Renal pelvis (tissue), 4 donors: ENCODE results near the gene CRISPLD2. TPM values are rescaled to one million over a fixed set of nuclear protein-coding genes. Genes with fewer than 3 reads are reported as not detected.
"Not testable (repeated sequence)": the region's sequence is repeated elsewhere in the genome, so short reads cannot be mapped to it uniquely, and the experiment has no call there.

Source experiments
- DNase-seq: peaks from one replicate; pipeline ENCODE4 v3.0.0-alpha.2; 2013
- polyA plus RNA-seq, 3 donors: library from polyadenylated mRNA; unstranded; fragments of 120-200 nt; gene quantifications; one replicate each; pipeline ENCODE4 v1.2.1, GENCODE V29; 2013; ENCODE audit not compliant: insufficient read length in 3 of 3

The CRISPLD2 gene
- polyA plus RNA-seq, 3 donors: 7.0 to 7.3 (median 7.3) TPM

DNA sequence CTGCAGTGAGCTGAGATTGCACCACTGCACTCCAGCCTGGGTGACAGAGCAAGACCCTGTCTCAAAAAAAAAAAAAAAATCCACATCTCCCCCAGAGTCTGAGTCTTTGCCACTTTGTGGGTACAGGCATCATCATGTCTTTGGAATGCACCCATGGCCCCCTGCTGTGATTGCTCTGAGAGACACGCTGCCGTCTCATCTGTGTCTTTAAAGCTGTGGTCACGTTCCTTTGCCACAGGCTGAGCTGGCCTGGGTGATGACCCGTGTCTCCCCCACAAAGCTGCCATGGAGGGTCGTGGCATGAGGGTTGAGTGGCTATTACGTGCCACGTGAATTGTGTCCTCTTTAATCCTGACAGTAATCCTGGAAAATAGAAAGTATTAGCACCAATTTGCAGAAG, 20.2 kb downstream of the CRISPLD2 start:
- no peak for DNase-seq

DNA sequence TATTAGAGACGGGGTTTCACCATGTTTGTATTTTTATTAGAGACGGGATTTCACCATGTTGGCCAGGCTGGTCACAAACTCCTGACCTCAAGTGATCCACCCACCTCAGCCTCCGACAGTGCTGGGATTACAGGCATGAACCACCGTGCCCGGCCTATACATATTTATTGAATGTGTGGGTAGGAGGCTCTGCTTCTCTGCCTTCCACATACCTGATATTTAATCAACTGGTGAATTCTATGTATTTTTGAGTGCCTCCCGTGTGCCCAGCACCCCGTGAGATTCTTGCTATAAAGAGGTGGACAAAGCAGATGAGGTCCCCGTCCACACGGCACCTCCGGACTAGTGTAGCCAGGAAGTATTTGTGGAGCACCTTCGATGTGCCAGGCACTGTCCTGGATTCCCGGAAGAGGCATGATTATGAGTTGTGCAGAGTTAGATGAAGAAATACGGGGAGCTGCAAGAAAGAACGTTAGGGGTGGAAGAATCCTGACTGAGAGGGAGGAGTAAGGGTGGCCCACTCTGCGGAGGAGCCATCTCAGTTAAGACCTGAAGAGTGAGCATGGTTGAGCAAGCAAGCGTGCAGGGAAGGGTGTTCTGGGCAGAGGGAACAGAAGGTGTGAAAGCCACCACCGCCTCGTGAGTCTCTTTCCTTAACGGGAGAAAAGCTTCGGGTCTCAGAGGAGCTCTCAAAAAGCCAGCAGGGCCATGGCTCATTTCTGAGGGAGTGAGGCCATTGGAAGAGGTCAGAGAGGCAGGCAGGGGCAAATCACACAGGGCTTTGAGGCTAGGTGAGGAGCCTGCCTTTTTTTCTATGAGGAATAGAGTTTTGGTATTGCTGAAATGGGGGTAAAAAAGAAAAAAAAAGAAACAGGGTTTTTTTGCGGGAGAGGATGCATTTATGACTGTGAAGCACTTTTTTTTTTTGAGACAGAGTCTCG, 21.2 kb downstream of the CRISPLD2 start:
- DNase-seq: no peak

DNA sequence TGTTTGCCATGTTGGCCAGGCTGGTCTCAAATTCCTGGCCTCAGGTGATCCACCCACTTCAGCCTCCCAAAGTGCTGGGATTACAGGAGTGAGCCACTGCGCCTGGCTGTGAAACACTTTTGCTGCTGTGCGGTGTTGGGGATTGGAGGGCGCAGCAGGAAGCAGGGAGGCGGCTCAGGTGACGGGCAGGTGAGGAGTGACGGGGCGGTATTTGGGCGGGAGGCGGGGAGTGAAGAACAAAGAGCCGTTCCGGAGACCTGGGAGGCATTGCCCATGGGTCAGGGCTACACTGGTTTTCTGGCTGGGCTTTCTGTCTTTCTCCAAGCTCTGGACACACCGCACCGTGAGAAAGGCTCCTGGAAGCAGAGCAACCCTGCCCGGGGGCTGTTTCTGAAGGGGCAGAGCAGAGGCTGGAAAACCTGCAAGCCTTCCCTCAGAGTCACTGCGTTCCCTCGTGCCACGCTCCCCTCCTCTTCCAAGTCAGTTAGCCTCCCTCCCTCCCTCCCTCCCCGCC, 22.1 kb downstream of the CRISPLD2 start:
- no peak for DNase-seq

DNA sequence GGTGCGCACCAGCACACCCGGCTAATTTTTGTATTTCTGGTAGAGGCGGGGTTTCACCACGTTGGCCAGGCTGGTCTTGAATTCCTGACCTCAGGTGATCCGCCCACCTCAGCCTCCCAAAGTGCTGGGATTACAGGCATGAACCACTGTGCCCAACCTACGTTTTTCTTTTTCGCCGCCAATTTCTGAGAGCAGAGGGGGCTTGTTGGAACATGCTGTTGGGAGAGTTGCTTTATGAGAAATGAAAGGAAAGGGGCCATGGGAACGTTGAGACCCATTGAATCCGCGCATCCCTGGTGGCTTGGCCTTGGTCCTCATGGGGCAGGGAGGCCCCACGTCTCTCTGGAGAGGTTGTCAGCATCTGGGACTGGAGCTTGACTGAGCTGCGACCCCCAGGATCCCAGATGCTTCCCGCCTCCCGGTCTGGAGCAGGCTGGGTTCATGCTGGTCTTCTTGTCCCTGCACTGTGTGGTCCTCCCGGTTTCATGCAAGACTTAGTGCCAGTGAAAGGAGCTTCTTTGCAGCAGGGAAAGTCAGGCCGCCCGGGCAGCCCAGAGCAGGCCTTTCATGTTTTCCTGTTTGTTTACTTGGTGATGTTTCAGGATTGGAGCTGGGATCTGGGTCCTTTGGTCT, 22.8 kb downstream of the CRISPLD2 start:
- no peak for DNase-seq

DNA sequence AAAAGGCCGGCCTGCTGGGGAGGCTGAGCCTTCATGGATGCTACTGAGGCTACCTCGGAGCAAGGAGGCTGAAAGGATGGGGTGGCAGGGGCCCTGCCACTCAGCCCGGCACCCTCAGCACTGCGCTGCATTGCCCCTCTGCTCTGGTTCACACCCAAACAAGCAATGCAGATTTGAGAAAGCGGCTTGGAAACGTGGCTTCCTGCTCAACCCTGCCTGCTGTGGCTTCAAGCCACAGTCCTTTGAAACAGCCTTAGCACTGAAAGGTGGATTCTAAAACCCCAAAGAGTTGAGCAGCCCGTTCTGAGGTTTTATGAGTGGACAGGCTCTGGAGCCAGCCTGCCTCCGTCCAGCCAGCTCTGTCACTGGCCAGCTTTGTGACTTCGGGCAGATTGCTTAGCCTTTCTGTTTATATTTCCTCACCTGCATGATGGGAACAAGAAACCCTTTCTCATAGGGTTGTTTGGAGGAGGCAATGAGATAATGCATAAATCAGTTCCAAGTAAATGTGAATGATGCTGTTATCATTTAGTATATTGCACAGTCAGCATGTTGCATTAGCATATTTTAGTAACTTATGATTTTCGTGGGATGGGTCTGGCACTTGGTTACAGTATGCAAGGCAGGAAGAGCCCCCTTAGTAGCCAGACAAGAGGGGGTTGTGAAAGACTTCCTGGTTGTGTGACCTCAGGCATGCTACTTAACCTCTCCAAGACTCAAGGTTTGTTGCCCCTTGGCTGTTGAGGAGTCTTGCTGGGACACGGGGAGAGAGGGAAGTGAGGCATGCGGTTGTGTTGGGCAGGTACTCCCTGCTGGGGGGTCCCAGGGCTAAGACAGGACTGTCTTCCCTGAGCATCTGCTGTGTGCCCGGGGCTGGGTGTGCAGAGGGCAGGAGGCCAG, 23.6 kb downstream of the CRISPLD2 start:
- no peak for DNase-seq

DNA sequence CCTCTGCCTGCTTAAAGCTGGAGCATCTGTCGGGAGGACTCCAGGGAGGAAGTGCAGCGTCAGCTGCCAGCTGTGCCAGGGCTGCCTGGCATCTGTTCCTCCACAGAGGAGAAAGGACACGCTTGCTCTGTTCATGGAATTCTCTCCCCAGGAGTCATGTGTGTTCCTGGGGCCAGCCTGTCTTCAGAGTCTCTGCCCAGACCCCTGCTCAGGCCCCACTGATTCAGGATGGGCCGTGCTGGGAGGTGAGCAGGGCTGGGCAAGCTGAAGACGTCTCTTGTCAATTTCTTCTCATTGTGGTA, 24.2 kb downstream of the CRISPLD2 start:
- no peak for DNase-seq

DNA sequence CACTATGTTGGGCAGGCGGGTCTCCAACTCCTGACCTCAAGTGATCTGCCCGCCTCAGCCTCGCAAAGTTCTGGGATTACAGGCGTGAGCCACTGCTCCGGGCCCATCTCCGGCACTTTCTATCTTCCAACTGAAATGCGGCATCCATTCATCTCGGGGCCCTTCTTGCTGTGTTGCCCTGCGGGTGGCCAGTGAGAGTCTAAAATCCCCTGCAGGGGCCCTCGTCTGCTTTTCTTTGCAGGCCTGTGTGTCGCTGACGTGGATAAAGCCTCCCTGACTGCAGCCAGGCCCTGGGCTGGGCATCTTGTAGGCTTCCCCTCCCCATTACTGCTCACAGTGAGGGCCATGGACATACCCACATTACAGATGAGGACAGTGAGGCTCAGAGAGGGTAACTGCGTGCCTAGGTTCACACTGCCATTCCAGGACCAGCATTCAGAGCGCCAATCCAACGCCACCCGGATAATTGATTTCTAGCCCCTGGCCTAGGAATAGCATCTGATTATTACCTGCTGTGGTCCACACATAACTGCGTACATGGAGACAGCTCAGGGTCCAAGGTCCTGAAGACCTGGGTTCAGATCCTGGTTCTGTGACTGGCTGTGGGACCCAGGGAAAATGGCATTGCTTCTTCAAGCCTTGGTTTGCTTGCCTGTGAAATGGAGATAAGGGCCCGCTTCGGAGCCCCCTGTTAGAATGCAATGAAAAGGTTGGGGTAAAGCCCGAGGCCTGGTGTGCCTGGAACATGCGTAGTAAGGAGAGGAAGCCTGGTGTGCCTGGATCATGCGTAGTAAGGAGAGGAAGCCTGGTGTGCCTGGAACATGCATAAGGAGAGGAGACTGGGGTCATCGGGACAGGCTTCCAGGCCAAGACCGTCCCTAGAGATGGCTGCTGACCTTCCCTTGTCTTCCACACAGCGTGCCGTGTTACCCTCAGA, 25.0 kb downstream of the CRISPLD2 start:
- no peak for DNase-seq

DNA sequence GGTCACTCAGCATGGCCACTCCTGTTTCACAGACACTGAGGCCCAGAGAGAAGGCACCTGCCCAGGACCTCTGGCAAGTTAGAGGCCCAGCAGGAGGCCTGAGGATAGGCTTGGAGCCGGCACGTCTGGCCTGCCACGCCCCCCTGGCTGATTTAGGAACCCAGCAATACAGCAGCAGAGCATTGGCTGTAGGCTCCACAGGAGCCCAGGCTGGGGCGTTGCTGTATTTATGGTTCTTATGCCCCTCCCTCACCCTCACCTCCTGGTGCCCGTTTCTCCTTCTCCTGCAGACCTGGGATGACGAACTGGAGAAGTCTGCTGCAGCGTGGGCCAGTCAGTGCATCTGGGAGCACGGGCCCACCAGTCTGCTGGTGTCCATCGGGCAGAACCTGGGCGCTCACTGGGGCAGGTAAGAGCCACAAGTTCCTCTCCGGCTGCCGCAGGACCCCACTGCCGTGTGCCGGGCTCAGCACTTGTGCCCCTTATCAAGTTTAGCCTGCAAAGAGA, 25.8 kb downstream of the CRISPLD2 start:
- no peak for DNase-seq

DNA sequence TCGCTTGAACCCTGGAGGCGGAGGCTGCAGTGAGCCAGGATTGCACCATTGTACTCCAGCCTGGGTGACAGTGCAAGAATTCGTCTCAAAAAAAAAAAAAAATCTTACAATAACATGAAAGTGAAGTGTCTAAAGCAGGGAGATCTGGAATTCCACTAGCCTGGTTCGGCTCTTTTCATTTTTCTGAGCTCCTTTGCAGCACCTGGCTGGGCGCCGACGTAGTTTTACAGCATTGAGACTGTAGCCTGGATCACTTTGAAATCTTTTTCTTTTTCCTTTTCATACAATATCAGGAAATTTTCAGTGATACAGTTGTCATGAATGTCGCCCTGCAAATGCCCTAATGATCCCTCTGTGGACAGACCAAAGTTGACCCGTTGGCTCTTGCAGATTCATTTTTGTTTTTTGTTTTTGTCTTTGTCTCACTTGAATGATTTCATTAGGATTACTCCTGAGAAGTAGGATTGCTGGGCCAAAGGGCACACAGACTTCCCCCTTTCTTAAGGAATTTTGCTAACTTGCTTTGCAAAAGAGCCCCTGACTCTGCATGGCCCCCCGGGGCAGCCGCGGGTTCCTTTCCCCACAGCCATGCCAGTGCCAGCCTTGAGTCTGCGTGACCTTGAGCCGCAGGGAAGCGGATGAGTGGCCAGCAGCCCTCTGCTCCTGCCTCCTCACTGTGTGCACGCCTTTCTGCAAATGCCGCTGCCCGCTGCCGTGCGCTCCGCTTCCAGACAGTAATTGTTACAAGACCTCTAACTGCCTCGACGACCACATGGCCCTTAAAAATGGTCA, 28.0 kb downstream of the CRISPLD2 start:
- no peak for DNase-seq

DNA sequence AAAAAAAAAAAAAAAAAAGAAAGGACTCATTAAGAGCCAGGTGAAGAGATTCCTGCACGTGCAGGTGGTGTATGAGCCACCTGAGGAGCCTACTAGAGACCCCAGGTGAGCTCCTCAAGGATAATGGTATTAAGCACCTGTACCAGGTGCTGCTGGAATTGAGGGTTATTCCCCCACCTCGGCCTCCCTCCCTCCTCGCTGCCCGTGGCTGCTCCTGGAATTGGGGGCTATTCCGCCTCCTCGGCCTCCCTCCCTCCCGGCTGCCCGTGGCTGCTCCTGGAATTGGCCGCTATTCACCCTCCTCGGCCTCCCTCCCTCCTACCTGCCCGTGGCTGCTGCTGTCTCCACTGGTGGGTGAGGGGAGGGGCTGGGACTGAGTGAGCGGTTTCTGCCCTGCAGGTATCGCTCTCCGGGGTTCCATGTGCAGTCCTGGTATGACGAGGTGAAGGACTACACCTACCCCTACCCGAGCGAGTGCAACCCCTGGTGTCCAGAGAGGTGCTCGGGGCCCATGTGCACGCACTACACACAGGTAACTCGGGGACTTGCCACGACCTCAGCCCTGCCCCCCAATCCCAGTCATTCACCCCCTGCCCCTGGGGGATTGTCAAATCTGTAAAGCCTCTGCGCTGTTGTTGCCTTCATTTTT, 29.3 kb downstream of the CRISPLD2 start:
- DNase-seq: no peak

DNA sequence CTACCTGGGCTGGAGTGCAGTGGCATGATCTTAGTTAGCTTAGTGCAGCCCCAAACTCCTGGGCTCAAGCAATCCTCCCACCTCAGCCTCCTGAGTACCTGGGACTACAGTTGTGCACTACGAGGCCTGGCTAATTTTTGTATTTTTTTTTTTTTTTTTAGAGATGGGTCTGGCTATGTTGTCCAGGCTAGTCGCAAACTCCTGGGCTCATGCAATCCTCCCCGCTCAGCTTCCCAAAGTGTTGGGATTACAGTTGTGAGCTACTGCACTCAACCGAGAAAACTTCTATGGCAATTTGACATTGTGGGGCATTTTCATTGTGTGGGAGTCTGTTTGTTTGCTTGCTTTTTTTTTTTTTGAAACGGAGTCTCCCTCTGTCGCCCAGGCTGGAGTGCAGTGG, 30.0 kb downstream of the CRISPLD2 start:
- no peak for DNase-seq

DNA sequence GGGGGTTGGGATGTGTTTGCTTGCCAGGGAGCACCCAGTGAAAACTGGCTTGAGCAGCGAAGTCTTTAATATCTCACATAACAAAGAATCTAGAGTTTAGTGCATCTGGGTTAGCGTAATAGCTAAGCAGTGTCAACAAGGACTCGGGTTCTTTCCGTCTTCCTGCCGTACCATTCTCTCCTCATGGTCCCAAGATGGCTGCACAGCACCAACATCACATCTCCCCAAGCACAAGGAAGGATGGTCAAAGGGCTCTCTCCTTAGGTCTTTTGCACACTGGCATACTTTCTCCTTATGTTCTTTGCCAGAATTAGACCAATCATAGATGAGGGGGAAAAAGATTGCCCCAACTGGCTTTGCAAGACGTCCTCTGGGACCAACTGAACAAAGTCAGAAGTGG, 30.9 kb downstream of the CRISPLD2 start:
- DNase-seq: no peak

DNA sequence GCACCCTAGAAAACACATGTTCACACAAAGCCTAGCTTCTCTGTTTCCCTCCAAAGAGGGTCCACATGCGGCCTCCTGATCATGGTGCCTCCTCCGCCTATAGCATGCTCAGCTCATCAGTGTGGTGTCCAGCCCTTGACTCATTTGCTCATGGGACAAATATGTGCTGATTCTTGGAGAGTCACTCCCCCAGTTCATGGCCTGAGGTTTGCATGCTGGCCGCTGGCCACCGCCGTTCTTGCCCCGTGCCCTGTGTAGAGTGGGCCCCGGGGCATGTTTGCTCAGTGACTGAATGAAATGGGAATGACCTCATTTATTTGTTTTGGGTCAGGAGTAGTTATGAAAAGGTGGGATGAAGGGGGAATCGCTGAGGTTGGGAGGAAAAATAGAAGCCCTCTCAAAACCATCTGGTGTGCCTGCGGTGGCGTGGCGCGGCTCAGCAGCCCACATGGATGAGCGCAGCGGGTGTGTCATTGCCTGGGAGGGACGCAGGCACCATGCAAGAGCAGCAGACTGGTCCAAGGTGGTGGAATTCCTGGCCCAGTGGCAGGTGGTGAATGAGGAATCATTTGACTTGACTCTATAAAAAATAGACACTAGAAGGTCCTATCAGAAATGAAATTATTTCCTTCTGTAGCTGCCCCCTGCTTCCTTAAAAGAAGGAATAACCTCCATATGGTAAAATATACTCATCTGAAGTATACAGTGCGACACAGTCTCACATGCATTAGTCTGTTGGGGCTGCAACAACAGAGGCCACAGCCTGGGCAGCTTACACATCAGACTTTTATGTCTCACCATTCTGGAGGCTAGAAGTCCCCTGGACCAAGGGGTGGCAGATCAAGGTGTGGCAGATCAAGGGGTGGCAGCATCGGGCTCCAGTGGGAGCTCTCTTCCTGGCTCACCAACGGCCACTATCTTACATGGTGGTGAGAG, 31.7 kb downstream of the CRISPLD2 start:
- DNase-seq: no peak

DNA sequence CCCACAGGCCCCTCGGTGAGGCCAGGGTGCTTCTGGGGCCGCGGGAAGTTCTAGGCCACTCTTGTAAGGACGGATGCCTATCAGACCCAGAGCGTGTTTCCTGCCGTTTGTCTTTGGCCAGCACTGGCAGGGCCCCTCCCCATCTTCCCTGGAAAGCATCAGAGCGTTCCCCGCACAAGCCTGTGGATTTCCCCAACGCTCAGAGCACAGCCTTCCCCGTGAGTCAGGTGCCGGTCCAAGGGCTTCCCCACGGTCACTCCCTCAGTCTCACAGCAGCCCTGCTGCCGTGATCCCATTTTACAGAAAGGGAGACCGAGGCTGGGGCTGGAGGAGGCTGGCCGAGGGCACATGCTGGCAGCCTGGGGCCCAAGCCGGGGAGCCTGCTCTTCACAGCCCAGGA, 33.7 kb downstream of the CRISPLD2 start:
- DNase-seq: no peak

DNA sequence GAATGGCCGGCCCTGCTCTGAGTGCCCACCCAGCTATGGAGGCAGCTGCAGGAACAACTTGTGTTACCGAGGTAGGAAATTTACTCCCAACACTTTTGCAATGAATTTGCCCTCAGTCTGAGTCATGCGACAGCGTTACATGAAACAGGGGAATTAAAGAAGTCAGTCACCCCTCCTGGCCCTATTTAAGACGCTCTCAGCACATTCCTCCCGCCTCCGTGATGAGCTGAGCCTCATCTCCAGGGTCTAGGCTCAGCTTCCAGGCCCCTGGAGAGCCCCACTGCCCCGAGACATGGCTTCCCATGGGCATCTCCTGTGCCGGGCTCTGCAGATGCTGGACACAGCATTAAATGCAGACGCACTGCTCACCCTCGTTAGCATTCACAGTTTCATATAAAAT, 35.0 kb downstream of the CRISPLD2 start:
- DNase-seq: no peak

DNA sequence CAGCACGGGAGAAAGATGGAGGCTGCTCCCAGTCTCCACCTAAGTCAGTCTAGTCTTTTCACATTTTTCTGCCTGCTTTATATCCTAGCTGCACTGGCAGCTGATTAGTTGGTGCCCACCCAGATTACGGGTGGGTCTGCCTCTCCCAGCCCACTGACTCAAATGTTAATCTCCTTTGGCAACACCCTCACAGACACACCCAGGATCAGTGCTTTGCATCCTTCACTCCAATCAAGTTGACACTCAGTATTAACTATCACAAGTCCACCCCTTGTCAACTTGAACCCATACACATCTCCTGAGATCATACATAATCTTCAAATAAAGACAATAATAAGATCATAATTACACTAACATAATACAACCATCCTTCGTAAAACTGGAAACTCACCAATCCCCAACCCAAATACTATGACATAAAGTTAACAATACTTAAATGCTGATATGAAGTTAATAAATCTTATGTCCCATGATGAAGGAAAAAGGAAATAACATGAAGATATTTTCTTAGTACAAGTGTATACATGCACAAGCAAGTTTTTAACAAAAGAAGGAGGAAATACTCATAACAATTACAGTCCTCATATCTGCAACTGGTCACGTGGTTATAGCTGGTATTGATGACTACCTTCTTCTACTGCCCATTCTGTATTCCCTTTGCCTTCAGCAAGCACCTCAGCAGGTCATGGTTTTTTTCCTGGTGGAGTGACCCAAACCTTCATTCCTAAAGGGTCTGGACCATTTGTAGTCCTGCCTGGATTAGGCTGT, 35.8 kb downstream of the CRISPLD2 start:
- DNase-seq: not testable (repeated sequence)

DNA sequence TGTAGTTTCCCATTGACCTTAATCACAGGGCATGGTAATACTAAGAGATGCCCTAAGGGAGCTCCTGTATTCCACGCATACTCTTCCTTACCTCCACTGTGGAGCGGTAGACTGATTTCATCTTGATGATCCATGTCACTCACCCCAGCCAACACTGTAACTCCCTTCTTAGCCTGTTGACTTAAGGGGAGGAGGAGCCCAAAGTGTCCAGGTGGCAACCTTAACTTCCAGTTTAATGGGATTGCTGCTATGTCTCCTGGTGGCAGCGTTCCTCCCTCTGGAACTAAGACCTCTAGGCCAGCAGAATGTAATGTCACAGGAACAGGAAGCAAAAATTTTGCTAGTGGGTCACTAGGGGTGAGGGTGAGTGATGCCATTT, 36.4 kb downstream of the CRISPLD2 start:
- not testable (repeated sequence) for DNase-seq

DNA sequence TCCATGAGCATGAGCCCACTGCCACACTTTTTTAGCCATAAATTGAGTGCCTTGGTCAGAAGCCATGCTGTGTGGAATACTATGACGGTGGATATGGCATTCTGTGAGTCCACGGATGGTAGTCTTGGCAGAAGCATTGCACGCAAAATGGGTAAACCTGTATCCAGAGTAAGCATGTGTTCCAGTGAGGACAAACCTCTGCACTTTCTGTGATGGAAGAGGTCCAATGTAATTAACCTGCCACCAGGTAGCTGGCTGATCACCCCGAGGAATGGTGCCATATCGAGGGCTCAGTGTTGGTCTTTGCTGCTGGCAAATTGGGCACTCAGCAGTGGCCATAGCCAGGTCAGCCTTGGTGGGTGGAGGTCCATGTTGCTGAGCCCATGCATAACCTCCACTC, 37.0 kb downstream of the CRISPLD2 start:
- not testable (repeated sequence) for DNase-seq
